Coronary artery (tissue), 2 donors: ENCODE measurements around the gene BRD3OS.
"Not testable (repeated sequence)": the region's sequence is repeated elsewhere in the genome, so short reads cannot be mapped to it uniquely, and the experiment has no call there.

Experiments used
- DNase-seq: peaks from one replicate; pipeline ENCODE4 v3.0.0-alpha.2; 2017; ENCODE audit warnings: low spot score
- H3K27ac ChIP-seq, 2 donors: fragments of 200-600 bp; sonication (generic); one replicate each; pipeline ENCODE4 v1.5.1; 2016 to 2019
- H3K4me3 ChIP-seq: fragments of 200-600 bp; sonication (generic); 2 replicates; pipeline ENCODE4 v1.5.1; 2016; ENCODE audit warnings: mild to moderate bottlenecking, moderate library complexity
- TF ChIP-seq, protein P1 (sequence below): fragments of 200-600 bp; sonication (generic); IDR thresholded peaks from one replicate; pipeline ENCODE4 v1.5.1; 2019; ENCODE audit warnings: antibody characterized with exemption

Gene BRD3OS

GRCh38 chr9:133982971-133983720 lies 42.1 kb upstream of the BRD3OS start:
- H3K4me3 ChIP-seq = no peak overlapping the region
- no peak for DNase-seq
- TF ChIP-seq, protein P1, sequence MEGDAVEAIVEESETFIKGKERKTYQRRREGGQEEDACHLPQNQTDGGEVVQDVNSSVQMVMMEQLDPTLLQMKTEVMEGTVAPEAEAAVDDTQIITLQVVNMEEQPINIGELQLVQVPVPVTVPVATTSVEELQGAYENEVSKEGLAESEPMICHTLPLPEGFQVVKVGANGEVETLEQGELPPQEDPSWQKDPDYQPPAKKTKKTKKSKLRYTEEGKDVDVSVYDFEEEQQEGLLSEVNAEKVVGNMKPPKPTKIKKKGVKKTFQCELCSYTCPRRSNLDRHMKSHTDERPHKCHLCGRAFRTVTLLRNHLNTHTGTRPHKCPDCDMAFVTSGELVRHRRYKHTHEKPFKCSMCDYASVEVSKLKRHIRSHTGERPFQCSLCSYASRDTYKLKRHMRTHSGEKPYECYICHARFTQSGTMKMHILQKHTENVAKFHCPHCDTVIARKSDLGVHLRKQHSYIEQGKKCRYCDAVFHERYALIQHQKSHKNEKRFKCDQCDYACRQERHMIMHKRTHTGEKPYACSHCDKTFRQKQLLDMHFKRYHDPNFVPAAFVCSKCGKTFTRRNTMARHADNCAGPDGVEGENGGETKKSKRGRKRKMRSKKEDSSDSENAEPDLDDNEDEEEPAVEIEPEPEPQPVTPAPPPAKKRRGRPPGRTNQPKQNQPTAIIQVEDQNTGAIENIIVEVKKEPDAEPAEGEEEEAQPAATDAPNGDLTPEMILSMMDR = no peak
- H3K27ac ChIP-seq = no peak overlapping the region

GRCh38 chr9:133986061-133986460 lies 39.2 kb upstream of the BRD3OS start:
- no peak for DNase-seq
- no peak overlapping the region for H3K27ac ChIP-seq
- H3K4me3 ChIP-seq = no peak overlapping the region
- TF ChIP-seq, protein P1 = no peak

DNA sequence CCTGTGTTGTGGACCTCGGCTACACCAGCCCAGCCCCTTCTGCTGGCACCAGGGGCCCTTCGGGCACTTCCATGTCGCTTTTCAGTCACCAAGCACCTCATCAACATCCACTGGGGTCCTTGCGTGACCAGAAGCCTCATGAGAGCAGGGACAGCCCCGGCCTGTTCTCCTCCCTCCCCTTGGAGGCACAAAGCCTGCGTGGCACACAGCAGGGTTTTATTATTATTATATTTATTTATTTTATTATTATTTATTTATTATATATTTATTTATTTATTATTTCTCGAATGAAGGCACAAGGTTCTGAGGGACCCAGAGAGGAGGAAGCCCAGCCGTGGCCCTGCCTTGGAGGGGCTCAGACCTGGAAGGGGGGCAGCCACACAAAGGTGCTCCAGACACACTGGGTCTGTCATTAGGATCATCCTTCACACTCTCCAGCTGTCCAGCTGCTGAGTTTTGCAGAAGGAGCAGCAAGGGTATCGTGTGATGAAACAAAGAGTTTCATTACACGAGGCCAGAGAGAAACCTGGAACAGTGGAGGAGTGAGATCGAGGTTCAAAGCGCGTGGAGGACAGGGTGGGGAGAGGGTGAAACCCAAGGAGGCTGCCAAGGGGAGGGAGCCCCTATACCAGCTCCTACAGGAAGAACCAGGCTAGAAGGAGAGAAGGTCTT lies 38.4 kb upstream of the BRD3OS start:
- TF ChIP-seq, protein P1 = no peak
- no peak for DNase-seq
- H3K27ac ChIP-seq = no peak overlapping the region

GRCh38 chr9:133987446-133987788 lies 37.9 kb upstream of the BRD3OS start:
- no peak for DNase-seq
- TF ChIP-seq, protein P1 = no peak
- Histone ChIP-seq H3K4me3 (no peak overlapping the region), H3K27ac (no peak overlapping the region)

More for the DNA sequence above, 38.4 kb upstream of the BRD3OS start:
- H3K4me3 ChIP-seq = no peak overlapping the region

DNA sequence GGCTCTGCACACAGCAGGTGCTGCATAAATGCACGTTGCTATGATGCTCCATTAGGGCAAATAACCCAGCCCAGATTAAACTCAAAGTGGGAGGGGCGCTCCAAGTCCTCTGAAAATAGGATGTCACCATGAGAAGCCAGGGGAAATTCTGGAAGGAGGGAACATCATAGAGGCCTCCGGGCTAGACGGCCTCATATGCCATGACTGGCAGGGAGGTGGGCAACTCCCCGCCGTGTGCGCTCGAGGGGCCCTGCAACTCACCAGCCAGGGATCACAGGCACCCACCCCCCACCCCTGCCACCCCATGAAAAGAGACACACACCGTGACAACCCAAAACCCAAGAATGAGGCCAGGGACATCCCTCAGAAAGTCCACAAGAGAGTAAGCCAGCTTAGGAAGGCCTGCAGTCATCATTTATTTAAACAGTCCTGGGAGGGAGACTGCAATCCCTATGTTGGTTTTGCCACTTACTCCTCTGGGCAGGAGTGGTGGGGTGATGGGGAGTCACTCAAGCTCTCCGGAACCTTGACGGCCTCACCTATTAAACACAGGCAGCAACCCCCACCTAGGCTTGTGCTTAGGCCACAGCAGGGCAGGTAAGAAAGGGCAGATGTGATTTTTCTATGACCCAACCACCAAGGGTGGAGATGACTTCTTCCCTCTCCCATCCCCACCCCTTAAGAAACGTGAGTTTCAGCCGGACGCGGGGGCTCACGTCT lies 37.2 kb upstream of the BRD3OS start:
- TF ChIP-seq, protein P1 = no peak
- H3K4me3 ChIP-seq = no peak overlapping the region
- no peak overlapping the region for H3K27ac ChIP-seq
- no peak for DNase-seq

GRCh38 chr9:133988771-133989170 lies 36.5 kb upstream of the BRD3OS start:
- H3K4me3 ChIP-seq, H3K27ac ChIP-seq, DNase-seq: not testable (repeated sequence)

- no peak overlapping the region for H3K27ac ChIP-seq
- TF ChIP-seq, protein P1 = no peak
- no peak for DNase-seq
- H3K4me3 ChIP-seq = no peak overlapping the region
Measured at GRCh38 chr9:133989625-133990365, 35.5 kb upstream of the BRD3OS start.
